ENCODE measurements around the gene CDH23.

DNA sequence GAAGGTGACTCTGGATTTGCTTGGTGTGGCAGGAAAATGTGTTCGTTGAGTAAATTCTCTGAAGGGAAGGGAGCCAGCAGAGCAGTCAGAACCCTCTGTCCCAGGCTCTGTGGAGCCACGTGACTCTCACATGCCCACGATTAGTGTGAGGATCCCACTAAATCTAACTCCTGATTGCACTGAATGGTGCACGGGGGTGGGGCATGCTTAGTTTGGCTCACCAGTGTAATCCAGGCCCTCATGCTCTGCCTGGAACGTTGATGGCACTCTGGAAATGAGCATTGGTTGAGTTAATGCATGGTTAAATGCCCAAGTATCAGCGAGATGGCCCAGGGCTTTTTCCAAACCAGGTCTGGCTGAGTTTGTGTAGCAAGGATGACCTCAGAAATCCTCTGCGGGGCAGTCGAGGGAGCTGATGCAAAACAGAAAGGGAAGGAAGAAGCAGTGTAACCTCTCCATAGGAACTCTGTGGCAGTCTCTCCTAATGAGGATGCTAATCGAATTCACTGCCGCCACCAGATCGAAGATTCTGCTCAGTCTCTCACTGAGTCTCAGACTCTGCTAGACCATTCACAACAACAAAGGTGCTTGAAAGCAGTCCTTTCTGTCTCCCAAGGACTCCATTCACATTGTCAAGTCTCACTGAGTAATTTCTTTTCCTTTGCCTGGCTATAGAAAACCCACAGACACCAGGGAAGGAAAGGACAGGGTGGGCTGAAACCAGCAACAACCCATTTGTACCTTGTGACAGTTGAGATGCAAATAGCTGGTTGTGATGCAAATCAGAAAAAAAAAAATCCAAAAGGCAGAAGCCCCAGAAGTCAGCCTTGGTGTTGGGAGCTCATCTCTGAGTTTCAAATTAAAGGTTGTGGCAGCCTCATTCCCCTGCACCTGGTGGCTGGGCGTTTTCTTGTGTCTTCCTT, 224.8 kb downstream of the CDH23 start:
- TF ChIP-seq MAX (IDR thresholded peaks at IDR 0.05) (peak; percentile 49), POLR2AphosphoS5 (IDR thresholded peaks at IDR 0.05; ENCODE audit: low read depth, low read length) (no peak), EZH2 (IDR thresholded peaks at IDR 0.05; ENCODE audit: low read depth, low read length, severe bottlenecking) (no peak), BRCA1 (IDR thresholded peaks at IDR 0.05; ENCODE audit: low read depth, low read length) (no peak), POU5F1 (IDR thresholded peaks at IDR 0.05; ENCODE audit: low read depth, low read length) (no peak), EP300 (IDR thresholded peaks at IDR 0.05; ENCODE audit: borderline replicate concordance in 1 of 2, low read depth in 2 of 2, low read length in 2 of 2) (no peak), NRF1 (IDR thresholded peaks at IDR 0.05; ENCODE audit: low read depth, low read length) (no peak), HDAC2 (IDR thresholded peaks at IDR 0.05; ENCODE audit: borderline replicate concordance in 1 of 2, low read depth in 2 of 2, low read length in 2 of 2) (no peak)
- TF ChIP-seq, protein P1, sequence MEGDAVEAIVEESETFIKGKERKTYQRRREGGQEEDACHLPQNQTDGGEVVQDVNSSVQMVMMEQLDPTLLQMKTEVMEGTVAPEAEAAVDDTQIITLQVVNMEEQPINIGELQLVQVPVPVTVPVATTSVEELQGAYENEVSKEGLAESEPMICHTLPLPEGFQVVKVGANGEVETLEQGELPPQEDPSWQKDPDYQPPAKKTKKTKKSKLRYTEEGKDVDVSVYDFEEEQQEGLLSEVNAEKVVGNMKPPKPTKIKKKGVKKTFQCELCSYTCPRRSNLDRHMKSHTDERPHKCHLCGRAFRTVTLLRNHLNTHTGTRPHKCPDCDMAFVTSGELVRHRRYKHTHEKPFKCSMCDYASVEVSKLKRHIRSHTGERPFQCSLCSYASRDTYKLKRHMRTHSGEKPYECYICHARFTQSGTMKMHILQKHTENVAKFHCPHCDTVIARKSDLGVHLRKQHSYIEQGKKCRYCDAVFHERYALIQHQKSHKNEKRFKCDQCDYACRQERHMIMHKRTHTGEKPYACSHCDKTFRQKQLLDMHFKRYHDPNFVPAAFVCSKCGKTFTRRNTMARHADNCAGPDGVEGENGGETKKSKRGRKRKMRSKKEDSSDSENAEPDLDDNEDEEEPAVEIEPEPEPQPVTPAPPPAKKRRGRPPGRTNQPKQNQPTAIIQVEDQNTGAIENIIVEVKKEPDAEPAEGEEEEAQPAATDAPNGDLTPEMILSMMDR (IDR thresholded peaks at IDR 0.05; ENCODE audit: control extremely low read depth in 1 of 3, insufficient read depth in 1 of 3, low read depth in 1 of 3, low read length in 3 of 3): peak in 1 of 3 experiments; percentile 37; a peak in 1 of 4 replicates
